Skeletal muscle tissue (tissue), 4 donors: ENCODE results near the gene MAPKAP1. TPM values are rescaled to one million over a fixed set of nuclear protein-coding genes. Genes with fewer than 3 reads are reported as not detected.

ENCODE experiments used
- H3K27ac ChIP-seq: one replicate; pipeline ENCODE4 v1.7.0; 2013; ENCODE audit warnings: mild to moderate bottlenecking, low read depth, low read length, inconsistent platforms
- H3K27me3 ChIP-seq, 3 donors: one replicate each; pipeline ENCODE4 v1.7.0; 2013; ENCODE audit warnings: low read length in 3 of 3; ENCODE audit not compliant: control insufficient read depth in 3 of 3, insufficient read depth in 3 of 3
- H3K36me3 ChIP-seq, 3 donors: one replicate each; pipeline ENCODE4 v1.7.0; 2013; ENCODE audit warnings: low read length in 3 of 3; ENCODE audit not compliant: control insufficient read depth in 3 of 3, insufficient read depth in 3 of 3
- H3K4me1 ChIP-seq, 3 donors: one replicate each; pipeline ENCODE4 v1.7.0; 2013; ENCODE audit warnings: low read length in 3 of 3, mild to moderate bottlenecking in 3 of 3; ENCODE audit not compliant: control insufficient read depth in 3 of 3, insufficient read depth in 3 of 3
- H3K4me3 ChIP-seq, 3 donors: one replicate each; pipeline ENCODE4 v1.7.0; 2013; ENCODE audit warnings: low read length in 3 of 3
- H3K9ac ChIP-seq, 3 donors: one replicate each; pipeline ENCODE4 v1.7.0; 2013; ENCODE audit warnings: low read length in 3 of 3, mild to moderate bottlenecking in 3 of 3, moderate library complexity in 2 of 3, low read depth in 1 of 3
- H3K9me3 ChIP-seq, 3 donors: one replicate each; pipeline ENCODE4 v1.7.0; 2013; ENCODE audit warnings: low read length in 3 of 3; ENCODE audit not compliant: control insufficient read depth in 3 of 3
- total RNA-seq: library from RNA; depleted of rRNA; stranded (reverse); fragments of >200 nt; gene quantifications from one replicate; pipeline ENCODE4 v1.2.3, GENCODE V29; 2014
- donor health status: Osteomylitis.

MAPKAP1 gene
- total RNA-seq, 1 donor from 2014 or later = 44.9 TPM

DNA sequence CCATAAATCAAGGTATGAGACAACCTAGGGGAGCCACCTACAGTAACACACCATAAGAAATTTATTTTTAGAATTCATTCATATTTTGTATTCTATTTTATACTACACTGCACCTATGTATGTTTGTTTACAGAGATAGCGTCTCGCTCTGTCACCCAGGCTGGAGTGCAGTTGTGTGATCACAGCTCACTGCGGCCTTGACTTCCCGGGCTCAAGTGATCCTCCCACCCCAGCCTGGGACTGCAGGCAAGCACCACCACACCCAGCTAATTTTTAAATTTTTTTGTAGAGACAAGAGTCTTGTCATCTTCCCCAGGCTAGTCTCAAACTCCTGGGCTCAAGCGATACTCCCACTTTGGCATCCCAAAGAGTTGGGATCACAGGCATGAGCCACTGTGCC is 25.4 kb downstream of the MAPKAP1 start:
- no peaks in the 10 kb centered on the region for H3K9me3 ChIP-seq
- H3K27me3 ChIP-seq = no peaks in the 10 kb centered on the region
- H3K4me1 ChIP-seq = no peaks in the 10 kb centered on the region
- H3K36me3 ChIP-seq = peaks cover 0 to 2% (median 0%) of the 10 kb centered on the region in 3 donors
- H3K4me3 ChIP-seq = no peak overlapping the region
- H3K27ac ChIP-seq = no peak overlapping the region
- no peak overlapping the region for H3K9ac ChIP-seq

DNA sequence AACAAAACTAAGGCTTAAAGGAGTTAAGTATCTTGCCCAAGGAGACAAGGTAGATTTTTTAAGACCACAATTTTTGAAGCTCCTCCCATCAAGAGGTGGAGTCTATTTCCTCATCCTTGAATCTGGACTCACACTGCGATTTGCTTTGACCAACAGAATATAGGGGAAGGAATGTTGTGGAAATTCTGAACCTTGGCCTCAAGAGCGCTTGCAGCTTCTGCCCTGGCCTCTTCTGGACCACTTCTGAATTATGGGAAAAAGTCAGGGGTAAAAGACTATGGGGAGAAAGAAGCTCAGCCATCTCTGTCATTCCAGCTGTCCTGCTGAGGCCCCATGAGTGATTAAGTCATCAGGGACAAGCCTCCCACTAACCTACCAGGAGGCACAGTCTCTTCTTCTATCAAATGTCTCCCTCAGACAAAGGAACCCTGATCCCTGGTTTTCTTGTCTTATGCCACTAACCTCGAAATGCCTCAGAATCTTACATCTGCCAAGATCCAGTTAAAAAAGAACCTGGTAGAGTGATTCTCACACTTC is 25.9 kb downstream of the MAPKAP1 start:
- no peak overlapping the region for H3K27ac ChIP-seq
- H3K4me3 ChIP-seq = no peak overlapping the region
- H3K36me3 ChIP-seq = peaks cover 0 to 2% (median 0%) of the 10 kb centered on the region in 3 donors
- no peak overlapping the region for H3K9ac ChIP-seq
- H3K4me1 ChIP-seq = no peaks in the 10 kb centered on the region
- no peaks in the 10 kb centered on the region for H3K9me3 ChIP-seq
- no peaks in the 10 kb centered on the region for H3K27me3 ChIP-seq

DNA sequence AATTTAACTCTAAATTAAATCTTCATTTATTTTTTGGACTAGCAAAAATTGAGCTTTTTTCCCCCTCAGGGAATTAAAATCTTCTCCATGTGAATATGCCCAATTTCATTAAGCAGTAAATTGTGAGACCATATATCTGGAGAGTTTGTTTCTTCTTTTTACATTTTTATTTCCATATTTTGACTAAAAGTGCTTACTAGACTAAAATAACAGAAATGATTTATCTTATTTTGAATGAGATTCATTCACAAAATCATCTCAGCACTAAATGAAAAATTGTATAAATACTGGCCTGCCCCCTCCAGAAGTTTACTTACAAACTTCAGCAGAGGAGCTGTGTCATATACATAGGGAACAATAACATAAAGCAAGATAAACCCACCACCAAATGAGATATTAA is 26.6 kb downstream of the MAPKAP1 start:
- H3K4me3 ChIP-seq = no peak overlapping the region
- H3K9ac ChIP-seq = no peak overlapping the region
- H3K27me3 ChIP-seq = no peaks in the 10 kb centered on the region
- no peaks in the 10 kb centered on the region for H3K4me1 ChIP-seq
- no peaks in the 10 kb centered on the region for H3K9me3 ChIP-seq
- H3K27ac ChIP-seq = no peak overlapping the region
- H3K36me3 ChIP-seq = peaks cover 0 to 2% (median 0%) of the 10 kb centered on the region in 3 donors

DNA sequence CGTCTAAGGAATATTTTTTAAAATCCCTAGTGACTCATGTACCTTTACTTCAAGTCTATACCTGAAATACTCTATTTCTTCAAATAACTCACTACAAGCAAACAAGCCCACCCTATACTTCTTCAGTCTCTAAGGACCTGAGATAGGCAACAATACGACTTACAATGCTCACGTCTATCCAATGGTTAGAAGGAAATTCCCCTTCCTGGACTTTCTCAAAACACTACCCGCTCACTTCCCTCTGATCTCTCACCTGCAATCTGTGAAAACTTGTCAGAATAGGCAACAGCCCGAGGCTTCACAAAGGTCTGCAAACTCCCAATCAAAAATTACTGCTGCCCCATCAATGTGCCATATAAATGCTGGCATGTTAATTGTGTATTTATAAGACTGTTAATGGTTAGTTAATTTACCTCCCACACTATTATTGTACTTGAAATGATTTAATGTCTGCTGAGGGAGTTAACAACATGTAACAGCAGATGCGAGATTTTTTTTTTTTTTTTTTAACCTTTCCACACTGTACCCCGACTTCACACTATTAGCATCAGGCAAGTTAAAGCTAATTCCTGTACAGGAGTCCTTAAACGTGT is 27.3 kb downstream of the MAPKAP1 start:
- H3K4me1 ChIP-seq = peaks cover 0 to 4% (median 3%) of the 10 kb centered on the region in 3 donors
- no peak overlapping the region for H3K4me3 ChIP-seq
- H3K9me3 ChIP-seq = no peaks in the 10 kb centered on the region
- no peaks in the 10 kb centered on the region for H3K27me3 ChIP-seq
- no peak overlapping the region for H3K27ac ChIP-seq
- H3K36me3 ChIP-seq = peaks cover 0 to under 1% (median 0%) of the 10 kb centered on the region in 3 donors
- no peak overlapping the region for H3K9ac ChIP-seq

DNA sequence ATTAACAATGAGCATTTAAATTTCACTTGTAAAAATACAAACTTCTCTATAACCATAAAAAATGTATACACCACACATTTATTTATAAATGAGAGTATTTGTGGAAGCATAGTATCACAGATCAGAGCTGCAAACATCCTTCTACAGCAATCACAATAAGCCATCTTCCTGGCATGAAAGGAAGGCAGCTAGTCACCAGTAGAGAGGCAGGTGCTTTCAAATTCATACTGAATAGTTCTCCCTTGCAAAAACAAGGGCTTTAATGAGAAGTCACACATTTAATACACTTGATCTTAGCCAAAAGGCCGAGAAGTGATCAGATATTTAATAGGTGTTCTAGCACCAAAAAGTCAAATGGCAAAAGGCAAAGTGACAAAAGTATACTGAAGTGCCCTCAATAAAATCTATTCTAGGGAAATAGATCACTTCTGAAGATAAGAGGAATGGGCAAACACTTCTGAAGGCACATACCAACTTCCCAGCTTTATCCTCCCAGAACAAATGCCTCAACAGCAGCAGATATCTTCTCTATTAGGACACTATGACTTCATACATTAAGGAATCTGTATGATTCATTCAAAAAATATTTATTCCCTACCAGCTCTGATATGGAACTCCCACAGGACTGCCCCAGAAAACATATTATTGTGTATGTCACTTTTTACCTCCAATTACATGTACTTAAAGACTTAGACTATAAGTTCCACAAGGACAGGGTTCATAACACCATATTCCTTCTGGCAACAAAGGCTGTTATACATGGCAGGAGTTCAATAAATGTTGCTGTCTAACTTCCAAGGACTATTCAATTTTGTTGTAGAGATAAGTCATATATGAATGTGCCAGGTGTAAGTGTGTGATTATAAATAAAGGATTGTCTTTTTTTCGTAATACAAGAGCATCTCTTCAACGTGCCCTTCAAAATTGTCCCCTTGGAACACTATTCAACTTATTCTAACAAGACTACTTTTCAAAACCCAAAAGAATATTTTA is 31.7 kb downstream of the MAPKAP1 start:
- no peaks in the 10 kb centered on the region for H3K27me3 ChIP-seq
- H3K36me3 ChIP-seq = peaks cover 0 to 5% (median 0%) of the 10 kb centered on the region in 3 donors
- H3K4me1 ChIP-seq = peaks cover 0 to 4% (median 3%) of the 10 kb centered on the region in 3 donors
- no peak overlapping the region for H3K27ac ChIP-seq
- no peak overlapping the region for H3K9ac ChIP-seq
- H3K9me3 ChIP-seq = no peaks in the 10 kb centered on the region
- H3K4me3 ChIP-seq = no peak overlapping the region

DNA sequence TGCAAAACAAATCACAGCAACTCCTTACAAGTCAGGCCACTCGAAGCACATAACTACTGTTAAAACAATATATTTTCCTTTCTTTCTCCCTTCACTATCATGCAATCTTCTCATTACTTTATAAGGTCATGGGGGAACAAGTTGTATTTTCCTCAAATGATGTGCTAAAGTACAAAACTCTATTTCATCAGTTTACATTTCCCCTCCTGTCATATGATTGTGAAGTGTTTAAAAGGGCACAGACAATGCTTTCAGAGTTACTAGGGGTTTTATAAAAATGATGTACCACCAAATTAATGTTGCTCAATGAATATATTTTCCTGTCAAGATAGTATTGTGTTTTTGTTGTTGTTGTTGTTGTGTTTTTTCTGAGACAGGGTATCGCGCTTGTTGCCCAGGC is 34.1 kb downstream of the MAPKAP1 start:
- Histone ChIP-seq H3K27ac (no peak overlapping the region), H3K4me3 (no peak overlapping the region), H3K4me1 (peaks cover 0 to 4% (median 3%) of the 10 kb centered on the region in 3 donors), H3K36me3 (peaks cover 0 to 8% (median 0%) of the 10 kb centered on the region in 3 donors), H3K9me3 (no peaks in the 10 kb centered on the region), H3K27me3 (no peaks in the 10 kb centered on the region), H3K9ac (no peak overlapping the region)

DNA sequence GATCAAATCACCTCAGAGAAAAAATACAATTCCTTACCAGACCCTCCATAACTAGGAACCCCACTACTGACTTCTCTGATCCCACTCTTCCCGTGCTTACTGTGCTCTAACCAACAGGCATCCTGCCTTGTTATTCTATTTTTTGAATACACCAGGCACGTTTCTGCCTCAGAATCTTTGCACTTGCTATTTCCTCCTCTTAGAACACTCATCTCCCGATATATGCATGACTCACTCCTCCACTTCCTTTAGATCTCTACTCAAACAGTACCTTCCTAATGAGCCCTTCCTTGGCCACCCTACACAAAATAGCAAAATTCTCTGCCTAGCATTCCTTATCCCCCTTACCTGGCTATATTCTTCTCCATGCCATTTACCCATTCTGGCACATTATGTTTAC is 43.9 kb downstream of the MAPKAP1 start:
- H3K9ac ChIP-seq = no peak overlapping the region
- no peaks in the 10 kb centered on the region for H3K4me1 ChIP-seq
- H3K36me3 ChIP-seq = peaks cover 0 to 3% (median 0%) of the 10 kb centered on the region in 3 donors
- no peaks in the 10 kb centered on the region for H3K9me3 ChIP-seq
- no peaks in the 10 kb centered on the region for H3K27me3 ChIP-seq
- H3K4me3 ChIP-seq = no peak overlapping the region
- no peak overlapping the region for H3K27ac ChIP-seq

DNA sequence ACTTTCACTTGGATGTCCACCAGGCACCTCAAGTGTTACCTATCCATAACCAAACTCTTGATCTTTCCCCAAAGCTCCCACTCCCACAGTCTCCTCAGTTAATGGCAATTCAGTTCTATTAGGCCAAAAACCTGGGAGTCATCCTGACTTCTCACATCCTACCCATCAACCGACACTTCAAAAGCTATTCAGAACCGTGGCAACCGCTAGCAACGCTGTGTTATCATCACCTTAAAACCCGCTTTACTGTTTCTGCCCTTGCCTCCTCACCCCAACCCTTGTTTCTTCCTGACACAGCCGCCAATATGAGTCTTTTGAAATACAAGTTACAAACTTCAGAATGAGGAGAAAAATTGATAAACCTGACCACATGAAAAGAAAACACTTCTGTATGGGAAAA is 46.5 kb downstream of the MAPKAP1 start:
- Histone ChIP-seq H3K27me3 (no peaks in the 10 kb centered on the region), H3K9ac (no peak overlapping the region), H3K9me3 (no peaks in the 10 kb centered on the region), H3K36me3 (no peaks in the 10 kb centered on the region), H3K4me3 (no peak overlapping the region), H3K27ac (no peak overlapping the region), H3K4me1 (no peaks in the 10 kb centered on the region)

DNA sequence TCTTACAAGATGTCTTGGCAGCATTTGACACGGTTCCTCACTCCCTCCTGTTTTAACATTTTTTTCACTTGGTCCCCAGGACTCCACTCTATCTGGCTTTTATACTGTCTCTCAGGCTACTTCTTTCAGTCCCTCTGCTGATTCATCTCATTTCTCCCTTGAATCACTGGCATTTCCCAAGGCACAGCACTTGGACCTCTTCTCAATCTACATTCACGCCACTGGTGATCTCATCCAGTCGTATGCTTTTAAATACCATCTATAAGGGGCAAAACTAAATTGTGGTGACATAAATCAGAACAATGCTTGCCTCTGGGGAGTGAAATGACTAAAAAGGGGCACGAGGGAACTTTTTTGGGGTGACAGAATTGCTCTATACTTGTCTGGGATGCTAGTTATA is 47.1 kb downstream of the MAPKAP1 start:
- Histone ChIP-seq H3K4me1 (no peaks in the 10 kb centered on the region), H3K9me3 (no peaks in the 10 kb centered on the region), H3K36me3 (no peaks in the 10 kb centered on the region), H3K4me3 (no peak overlapping the region), H3K27ac (no peak overlapping the region), H3K9ac (no peak overlapping the region), H3K27me3 (no peaks in the 10 kb centered on the region)
